Neural cell (in vitro differentiated cells): ENCODE data around the gene DHRS9. TPM values are rescaled to one million over a fixed set of nuclear protein-coding genes. Genes with fewer than 3 reads are reported as not detected.

ENCODE experiments used
- H2AFZ ChIP-seq: fragments of 200-600, 300-800 bp; sonication (generic), shearing (Covaris generic); 2 replicates; pipeline ENCODE4 v1.6.0; 2014; ENCODE audit warnings: low read depth, mild to moderate bottlenecking, antibody characterized with exemption, low read length, moderate library complexity
- H3F3A ChIP-seq: fragments of 200-600 bp; shearing (Covaris generic); 2 replicates; pipeline ENCODE4 v1.6.1; 2016; ENCODE audit warnings: mild to moderate bottlenecking, moderate library complexity, mixed read lengths, antibody characterized with exemption, low read length; ENCODE audit not compliant: insufficient read depth, poor library complexity, severe bottlenecking
- H3K27ac ChIP-seq: fragments of 200-600, 300-800 bp; sonication (generic), shearing (Covaris generic); 2 replicates; pipeline ENCODE4 v1.5.1; 2014; ENCODE audit warnings: mild to moderate bottlenecking, low read length, moderate library complexity
- H3K27me3 ChIP-seq: fragments of 300-800, 200-600 bp; sonication (generic), shearing (Covaris generic); 2 replicates; pipeline ENCODE4 v1.6.0; 2014; ENCODE audit warnings: mild to moderate bottlenecking, low read depth, low read length, moderate library complexity; ENCODE audit not compliant: insufficient read depth
- H3K36me3 ChIP-seq: fragments of 300-800, 200-600 bp; sonication (generic), shearing (Covaris generic); 2 replicates; pipeline ENCODE4 v1.5.1; 2014; ENCODE audit warnings: mild to moderate bottlenecking, antibody characterized with exemption, low read length, moderate library complexity; ENCODE audit not compliant: insufficient read depth
- H3K4me2 ChIP-seq: fragments of 300-800, 200-600 bp; sonication (generic), shearing (Covaris generic); 2 replicates; pipeline ENCODE4 v1.6.0; 2014; ENCODE audit warnings: mild to moderate bottlenecking, low read length
- H3K4me3 ChIP-seq: fragments of 300-800, 200-600 bp; sonication (generic), shearing (Covaris generic); 2 replicates; pipeline ENCODE4 v1.5.1; 2014; ENCODE audit warnings: mild to moderate bottlenecking, low read length, moderate library complexity
- H3K79me2 ChIP-seq: fragments of 200-600 bp; shearing (Covaris generic); replicated peaks from 2 replicates; pipeline ENCODE4 v1.6.0; 2014; ENCODE audit warnings: mild to moderate bottlenecking, low read length, moderate library complexity; ENCODE audit not compliant: insufficient read depth
- H3K9ac ChIP-seq: fragments of 300-800, 200-600 bp; sonication (generic), shearing (Covaris generic); 2 replicates; pipeline ENCODE4 v1.6.1; 2016; ENCODE audit warnings: mild to moderate bottlenecking, low read length, mixed read lengths
- H3K9me2 ChIP-seq: fragments of 200-600 bp; shearing (Covaris generic); 2 replicates; pipeline ENCODE4 v1.6.1; 2016; ENCODE audit warnings: mild to moderate bottlenecking, low read length, mixed read lengths; ENCODE audit not compliant: insufficient read depth
- H3K9me3 ChIP-seq: fragments of 200-600, 300-800 bp; sonication (generic), shearing (Covaris generic); 2 replicates; pipeline ENCODE4 v1.6.1; 2016; ENCODE audit warnings: mild to moderate bottlenecking, mixed run types, low read length, moderate library complexity, mixed read lengths
- H4K20me1 ChIP-seq: fragments of 200-600 bp; shearing (Covaris generic); 2 replicates; pipeline ENCODE4 v1.6.1; 2016; ENCODE audit warnings: mild to moderate bottlenecking, mixed run types; ENCODE audit not compliant: insufficient read depth
- EP300 ChIP-seq: fragments of 450-650 bp; conservative IDR thresholded peaks from 2 replicates; pipeline ENCODE4 v1.6.1; 2014; ENCODE audit warnings: antibody characterized with exemption, mild to moderate bottlenecking, moderate library complexity; ENCODE audit not compliant: poor library complexity, severe bottlenecking
- EZH2 ChIP-seq: fragments of 200-600, 300-800 bp; shearing (Covaris generic), sonication (generic); IDR thresholded peaks from 2 replicates; pipeline ENCODE4 v1.6.1; 2014; ENCODE audit warnings: antibody characterized with exemption, low read length, borderline replicate concordance, mild to moderate bottlenecking; ENCODE audit not compliant: insufficient read depth, poor library complexity, severe bottlenecking
- MXI1 ChIP-seq: fragments of 450-650 bp; conservative IDR thresholded peaks from 2 replicates; pipeline ENCODE4 v1.6.1; 2014; ENCODE audit warnings: antibody characterized with exemption, mild to moderate bottlenecking; ENCODE audit not compliant: poor library complexity, severe bottlenecking
- POLR2AphosphoS5 ChIP-seq: IDR thresholded peaks from 2 replicates; pipeline ENCODE4 v1.6.1; 2012
- RAD21 ChIP-seq: fragments of 450-650 bp; conservative IDR thresholded peaks from 2 replicates; pipeline ENCODE4 v1.6.1; 2014; ENCODE audit warnings: antibody characterized with exemption, mild to moderate bottlenecking, moderate library complexity
- SMC3 ChIP-seq: fragments of 450-650 bp; conservative IDR thresholded peaks from 2 replicates; pipeline ENCODE4 v1.6.1; 2014; ENCODE audit warnings: antibody characterized with exemption, mild to moderate bottlenecking, moderate library complexity; ENCODE audit not compliant: poor library complexity
- polyA plus RNA-seq: library from polyadenylated mRNA; depleted of rRNA; stranded (reverse); fragments of >200 nt; gene quantifications from 2 replicates; pipeline ENCODE4 v1.2.3, GENCODE V29; 2014
- TF ChIP-seq, protein P1 (sequence below): IDR thresholded peaks from 2 replicates; pipeline ENCODE4 v1.6.1; 2012; ENCODE audit warnings: borderline replicate concordance

DHRS9 gene
- polyA plus RNA-seq, 1 donor from 2014 or later: not detected

DNA sequence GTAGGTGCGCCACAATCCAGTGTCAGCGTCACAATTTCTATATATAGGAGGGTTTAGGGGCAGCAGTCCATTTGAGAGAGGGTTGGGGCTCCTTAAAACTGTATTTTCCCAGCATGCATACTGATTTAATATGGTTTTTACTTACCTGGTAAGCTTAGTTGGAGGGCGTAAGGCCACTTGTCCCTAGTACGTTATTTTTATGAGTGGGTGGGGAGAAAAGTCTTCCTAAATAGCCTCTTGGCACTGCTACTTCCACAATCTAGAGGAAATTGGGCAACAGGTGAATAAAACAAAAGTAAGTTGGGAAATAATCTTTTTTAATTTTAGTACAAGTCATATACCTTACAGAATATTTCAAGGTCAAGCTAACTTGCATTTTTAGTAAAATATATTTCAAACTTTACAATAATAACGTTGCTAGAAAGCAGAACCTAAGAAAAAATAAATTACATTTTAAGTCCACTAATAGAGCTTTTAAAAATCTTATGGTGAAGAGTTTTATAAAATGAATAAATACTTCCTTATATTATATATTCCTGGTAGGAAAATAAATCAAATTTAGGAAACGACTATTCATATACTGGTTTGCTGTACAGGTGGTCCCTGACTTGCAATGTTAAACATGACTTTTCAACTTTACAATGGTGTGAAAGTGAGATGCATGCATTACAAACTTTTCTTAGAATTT is 20.9 kb downstream of the DHRS9 start:
- Histone ChIP-seq H3K4me3 (no peak overlapping the region), H3K9ac (no peak overlapping the region), H3K4me2 (no peak overlapping the region), H3K36me3 (no peaks in the 10 kb centered on the region), H3K79me2 (no peaks in the 10 kb centered on the region), H2AFZ (no peak overlapping the region), H3F3A (no peaks in the 10 kb centered on the region), H3K27me3 (no peaks in the 10 kb centered on the region), H3K27ac (no peak overlapping the region), H3K9me2 (no peaks in the 10 kb centered on the region), H4K20me1 (no peaks in the 10 kb centered on the region), H3K9me3 (no peaks in the 10 kb centered on the region)
- no peak for TF ChIP-seq RAD21
- TF ChIP-seq, protein P1, sequence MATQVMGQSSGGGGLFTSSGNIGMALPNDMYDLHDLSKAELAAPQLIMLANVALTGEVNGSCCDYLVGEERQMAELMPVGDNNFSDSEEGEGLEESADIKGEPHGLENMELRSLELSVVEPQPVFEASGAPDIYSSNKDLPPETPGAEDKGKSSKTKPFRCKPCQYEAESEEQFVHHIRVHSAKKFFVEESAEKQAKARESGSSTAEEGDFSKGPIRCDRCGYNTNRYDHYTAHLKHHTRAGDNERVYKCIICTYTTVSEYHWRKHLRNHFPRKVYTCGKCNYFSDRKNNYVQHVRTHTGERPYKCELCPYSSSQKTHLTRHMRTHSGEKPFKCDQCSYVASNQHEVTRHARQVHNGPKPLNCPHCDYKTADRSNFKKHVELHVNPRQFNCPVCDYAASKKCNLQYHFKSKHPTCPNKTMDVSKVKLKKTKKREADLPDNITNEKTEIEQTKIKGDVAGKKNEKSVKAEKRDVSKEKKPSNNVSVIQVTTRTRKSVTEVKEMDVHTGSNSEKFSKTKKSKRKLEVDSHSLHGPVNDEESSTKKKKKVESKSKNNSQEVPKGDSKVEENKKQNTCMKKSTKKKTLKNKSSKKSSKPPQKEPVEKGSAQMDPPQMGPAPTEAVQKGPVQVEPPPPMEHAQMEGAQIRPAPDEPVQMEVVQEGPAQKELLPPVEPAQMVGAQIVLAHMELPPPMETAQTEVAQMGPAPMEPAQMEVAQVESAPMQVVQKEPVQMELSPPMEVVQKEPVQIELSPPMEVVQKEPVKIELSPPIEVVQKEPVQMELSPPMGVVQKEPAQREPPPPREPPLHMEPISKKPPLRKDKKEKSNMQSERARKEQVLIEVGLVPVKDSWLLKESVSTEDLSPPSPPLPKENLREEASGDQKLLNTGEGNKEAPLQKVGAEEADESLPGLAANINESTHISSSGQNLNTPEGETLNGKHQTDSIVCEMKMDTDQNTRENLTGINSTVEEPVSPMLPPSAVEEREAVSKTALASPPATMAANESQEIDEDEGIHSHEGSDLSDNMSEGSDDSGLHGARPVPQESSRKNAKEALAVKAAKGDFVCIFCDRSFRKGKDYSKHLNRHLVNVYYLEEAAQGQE: no peak
- no peak for TF ChIP-seq SMC3
- TF ChIP-seq POLR2AphosphoS5: no peak

DNA sequence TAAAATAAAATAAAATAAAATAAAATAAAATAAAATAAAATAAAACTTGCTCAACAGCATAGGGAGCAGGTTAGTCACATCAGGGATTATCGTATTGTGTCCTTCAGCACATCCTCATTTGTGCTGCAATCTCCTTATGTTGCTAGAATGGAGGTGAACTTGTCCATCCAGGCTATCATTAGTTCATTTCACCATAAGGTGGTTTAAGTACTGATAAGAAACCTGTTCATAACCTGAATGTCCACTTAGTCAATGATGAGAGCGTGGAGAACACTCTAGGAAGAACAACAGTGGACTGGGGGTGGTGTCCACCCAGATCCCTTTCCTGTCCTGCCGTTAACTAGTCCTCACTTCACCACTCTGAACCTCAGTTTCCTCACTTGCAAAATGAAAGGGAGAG is 21.9 kb downstream of the DHRS9 start:
- no peak overlapping the region for H3K9ac ChIP-seq
- H3K27ac ChIP-seq: no peak overlapping the region
- H3K79me2 ChIP-seq: no peaks in the 10 kb centered on the region
- H4K20me1 ChIP-seq: no peaks in the 10 kb centered on the region
- no peak overlapping the region for H3K4me3 ChIP-seq
- H2AFZ ChIP-seq: no peak overlapping the region
- no peaks in the 10 kb centered on the region for H3K27me3 ChIP-seq
- no peaks in the 10 kb centered on the region for H3F3A ChIP-seq
- no peaks in the 10 kb centered on the region for H3K9me3 ChIP-seq
- H3K4me2 ChIP-seq: no peak overlapping the region
- TF ChIP-seq EZH2 (no peak), SMC3 (no peak), MXI1 (no peak), EP300 (no peak), RAD21 (no peak)
- TF ChIP-seq, protein P1: no peak
- no peaks in the 10 kb centered on the region for H3K9me2 ChIP-seq
- H3K36me3 ChIP-seq: no peaks in the 10 kb centered on the region
